ENCODE data around the gene CCL28.
A peak's percentile ranks its signal among the peaks of the same experiment; 100 is the strongest.

DNA sequence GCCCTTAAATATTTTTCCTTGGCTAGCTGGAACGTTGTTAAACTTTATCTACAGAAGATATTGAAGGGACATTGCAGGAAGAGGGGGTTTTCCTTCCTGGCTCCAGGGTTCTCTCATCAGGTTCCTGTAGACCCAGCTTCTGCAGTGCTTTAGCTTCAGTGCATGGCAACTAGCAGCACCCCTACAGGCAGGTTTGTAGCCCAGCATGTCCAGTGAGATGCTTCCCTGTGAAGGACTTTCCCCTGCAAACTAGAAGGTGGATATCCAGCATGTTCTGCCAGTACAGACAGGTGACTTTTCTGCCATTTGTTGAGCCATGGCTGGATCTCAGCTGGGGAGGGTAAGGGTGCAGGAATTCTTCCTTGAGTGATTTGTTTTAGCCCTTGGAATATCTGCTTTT, 10.4 kb downstream of the CCL28 start:
- 0 out of 2 replicates have a peak, but pooled peaks have one; percentile 3 for TF ChIP-seq RAD21 (IDR thresholded peaks at IDR 0.05; ENCODE audit: low read depth)
- TF ChIP-seq TEAD4 (IDR thresholded peaks at IDR 0.05) = no peak
- TF ChIP-seq CEBPB (IDR thresholded peaks at IDR 0.05) = no peak
- no peak for TF ChIP-seq EGR1 (IDR thresholded peaks at IDR 0.05)
- TF ChIP-seq, protein P1, sequence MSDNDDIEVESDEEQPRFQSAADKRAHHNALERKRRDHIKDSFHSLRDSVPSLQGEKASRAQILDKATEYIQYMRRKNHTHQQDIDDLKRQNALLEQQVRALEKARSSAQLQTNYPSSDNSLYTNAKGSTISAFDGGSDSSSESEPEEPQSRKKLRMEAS (IDR thresholded peaks at IDR 0.05) = no peak
- TF ChIP-seq, protein P2, sequence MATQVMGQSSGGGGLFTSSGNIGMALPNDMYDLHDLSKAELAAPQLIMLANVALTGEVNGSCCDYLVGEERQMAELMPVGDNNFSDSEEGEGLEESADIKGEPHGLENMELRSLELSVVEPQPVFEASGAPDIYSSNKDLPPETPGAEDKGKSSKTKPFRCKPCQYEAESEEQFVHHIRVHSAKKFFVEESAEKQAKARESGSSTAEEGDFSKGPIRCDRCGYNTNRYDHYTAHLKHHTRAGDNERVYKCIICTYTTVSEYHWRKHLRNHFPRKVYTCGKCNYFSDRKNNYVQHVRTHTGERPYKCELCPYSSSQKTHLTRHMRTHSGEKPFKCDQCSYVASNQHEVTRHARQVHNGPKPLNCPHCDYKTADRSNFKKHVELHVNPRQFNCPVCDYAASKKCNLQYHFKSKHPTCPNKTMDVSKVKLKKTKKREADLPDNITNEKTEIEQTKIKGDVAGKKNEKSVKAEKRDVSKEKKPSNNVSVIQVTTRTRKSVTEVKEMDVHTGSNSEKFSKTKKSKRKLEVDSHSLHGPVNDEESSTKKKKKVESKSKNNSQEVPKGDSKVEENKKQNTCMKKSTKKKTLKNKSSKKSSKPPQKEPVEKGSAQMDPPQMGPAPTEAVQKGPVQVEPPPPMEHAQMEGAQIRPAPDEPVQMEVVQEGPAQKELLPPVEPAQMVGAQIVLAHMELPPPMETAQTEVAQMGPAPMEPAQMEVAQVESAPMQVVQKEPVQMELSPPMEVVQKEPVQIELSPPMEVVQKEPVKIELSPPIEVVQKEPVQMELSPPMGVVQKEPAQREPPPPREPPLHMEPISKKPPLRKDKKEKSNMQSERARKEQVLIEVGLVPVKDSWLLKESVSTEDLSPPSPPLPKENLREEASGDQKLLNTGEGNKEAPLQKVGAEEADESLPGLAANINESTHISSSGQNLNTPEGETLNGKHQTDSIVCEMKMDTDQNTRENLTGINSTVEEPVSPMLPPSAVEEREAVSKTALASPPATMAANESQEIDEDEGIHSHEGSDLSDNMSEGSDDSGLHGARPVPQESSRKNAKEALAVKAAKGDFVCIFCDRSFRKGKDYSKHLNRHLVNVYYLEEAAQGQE (IDR thresholded peaks at IDR 0.05; ENCODE audit: low read depth) = no peak
- no peak for TF ChIP-seq EP300 (IDR thresholded peaks at IDR 0.05; ENCODE audit: borderline replicate concordance)
- TF ChIP-seq TAF1 (IDR thresholded peaks at IDR 0.05; ENCODE audit: low read depth) = no peak
- TF ChIP-seq TCF12 (IDR thresholded peaks at IDR 0.05; ENCODE audit: low read depth) = no peak
- no peak for TF ChIP-seq CREB1 (IDR thresholded peaks at IDR 0.05; ENCODE audit: low read depth)
